SW480 (cell line): ENCODE measurements around the gene PIP4K2A.
A peak's percentile ranks its signal among the peaks of the same experiment; 100 is the strongest.
"Not testable (repeated sequence)": the region's sequence is repeated elsewhere in the genome, so short reads cannot be mapped to it uniquely, and the experiment has no call there.

Experiments used
- DNase-seq: peaks from one replicate; pipeline ENCODE4 v3.0.0-alpha.2; 2016; ENCODE audit warnings: low spot score

Gene PIP4K2A

DNA sequence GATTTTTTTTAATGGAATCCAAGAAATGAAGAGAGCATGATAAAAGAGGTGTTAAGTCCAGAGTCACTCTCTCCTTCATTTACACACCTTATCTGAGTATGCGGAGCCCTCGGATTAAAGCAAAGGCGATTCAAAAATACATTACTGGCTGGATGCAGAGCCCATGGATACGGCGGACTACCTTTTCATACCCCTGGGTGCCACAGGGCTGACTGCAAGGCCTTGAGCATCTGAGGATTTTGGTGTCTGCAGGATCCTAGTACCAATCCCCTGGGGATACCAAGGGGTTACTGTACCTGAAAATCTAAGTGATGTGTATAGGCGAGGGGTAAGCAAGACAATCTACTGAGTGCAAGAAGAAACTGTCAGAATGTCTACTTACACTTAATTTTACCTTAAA lies 20.5 kb downstream of the PIP4K2A start:
- no peak for DNase-seq

DNA sequence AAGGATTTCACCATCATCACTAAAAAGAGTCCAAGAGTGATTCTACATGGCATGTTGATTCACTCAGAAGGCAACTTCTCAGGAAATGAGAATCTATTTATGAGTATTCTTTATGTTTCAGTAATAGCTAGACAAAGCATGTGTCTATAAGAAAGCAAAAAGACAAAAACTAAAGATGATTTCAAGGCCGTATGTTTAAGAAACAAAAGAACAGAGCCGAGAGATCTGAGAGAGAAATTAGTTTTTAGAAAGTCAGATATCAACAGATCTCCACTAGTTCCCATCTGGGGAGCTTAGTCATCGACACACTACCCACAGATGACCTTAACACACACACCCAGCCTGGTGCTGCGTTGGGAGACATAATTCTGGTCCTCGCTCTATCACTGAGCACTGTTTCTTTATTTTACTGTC lies 21.0 kb downstream of the PIP4K2A start:
- no peak for DNase-seq

DNA sequence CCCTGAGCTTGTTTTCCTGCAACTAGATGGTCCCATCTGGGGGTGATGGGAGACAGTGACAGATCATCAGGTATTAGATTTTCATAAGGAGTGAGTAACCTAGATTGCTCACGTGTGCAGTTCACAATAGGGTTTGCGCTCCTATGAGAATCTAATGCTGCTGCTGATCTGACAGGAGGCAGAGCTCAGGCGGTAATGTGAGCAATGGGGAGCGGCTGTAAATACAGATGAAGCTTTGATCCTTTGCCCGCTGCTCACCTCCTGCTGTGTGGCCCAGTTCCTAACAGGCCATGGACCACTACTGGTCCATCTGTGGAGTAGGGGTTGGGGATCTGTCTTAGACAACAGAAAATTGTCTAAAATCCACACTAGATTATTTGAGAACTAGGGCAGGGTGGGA lies 22.3 kb downstream of the PIP4K2A start:
- DNase-seq = not testable (repeated sequence)

DNA sequence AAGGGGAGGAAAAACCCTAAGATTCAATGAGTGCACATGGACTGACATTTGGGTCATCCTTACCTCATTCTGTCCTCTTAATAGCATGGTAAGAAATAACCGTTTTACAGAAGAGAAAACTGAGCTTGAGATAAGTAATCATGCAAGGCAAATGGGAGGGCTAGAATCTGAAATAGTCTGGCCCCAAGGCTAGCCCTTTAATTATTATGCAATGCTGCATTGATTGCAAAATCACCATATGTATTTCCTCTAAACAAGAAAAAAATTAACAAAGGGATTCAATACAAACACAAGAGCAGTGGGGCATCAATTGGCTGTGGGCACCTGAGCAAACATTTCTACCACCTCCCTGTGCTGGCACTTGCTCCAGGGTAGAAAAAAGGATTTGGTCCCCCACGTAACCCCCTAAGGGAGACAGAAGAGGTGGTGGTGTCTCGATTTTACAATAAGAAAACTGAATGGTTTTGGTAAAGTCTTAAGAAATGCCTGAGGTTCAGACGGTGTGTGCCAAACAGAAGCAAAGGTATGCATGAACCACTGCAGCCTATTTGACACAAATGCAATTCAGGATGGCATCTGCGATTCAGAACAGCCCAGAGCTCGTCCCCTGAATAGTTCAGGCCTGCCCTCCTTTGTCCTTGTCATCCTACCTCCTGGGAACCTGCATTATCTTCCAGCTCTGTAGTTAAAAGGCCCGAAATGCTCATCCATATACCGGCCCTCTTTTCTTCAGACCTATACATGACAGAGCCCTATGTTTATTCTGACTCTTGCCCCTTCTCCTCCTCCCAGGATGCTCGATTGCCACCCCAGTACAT lies 23.6 kb downstream of the PIP4K2A start:
- DNase-seq = no peak

DNA sequence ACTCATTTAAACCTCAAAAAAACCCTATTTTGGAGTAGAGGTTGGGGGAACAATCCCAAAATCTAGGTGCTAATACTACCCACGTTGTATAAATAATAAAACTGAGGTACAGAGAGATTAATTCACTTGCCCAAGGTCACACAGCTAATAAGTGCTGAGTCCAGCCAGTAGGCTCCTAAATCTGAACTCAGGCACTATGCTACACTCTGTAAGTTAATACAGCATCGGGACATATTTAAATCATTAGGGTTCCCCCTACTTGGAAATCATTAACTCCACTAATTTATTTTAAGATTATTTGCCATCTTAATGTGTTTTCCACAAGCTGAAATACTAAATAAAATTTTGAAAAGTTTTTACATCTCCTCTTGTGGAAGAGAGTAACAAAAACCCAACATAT lies 24.2 kb downstream of the PIP4K2A start:
- DNase-seq = no peak

DNA sequence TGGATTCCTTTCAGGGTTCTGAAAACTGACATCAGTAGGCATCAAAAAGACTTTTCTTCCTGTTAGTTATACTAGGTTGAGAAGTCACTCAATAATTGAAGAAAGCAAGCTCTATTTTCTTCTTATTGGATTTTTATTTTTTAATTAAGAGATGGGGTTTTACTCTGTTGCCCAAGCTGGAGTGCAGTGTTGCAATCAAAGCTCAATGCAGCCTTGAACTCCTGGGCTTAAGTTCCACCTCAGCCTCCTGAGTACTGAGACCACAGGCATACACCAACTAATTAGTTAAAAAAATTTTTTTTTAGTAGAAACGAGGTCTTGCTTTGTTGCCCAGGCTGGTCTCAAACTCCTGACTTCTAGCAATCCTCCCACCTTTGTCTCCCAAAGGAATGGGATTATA lies 28.0 kb downstream of the PIP4K2A start:
- no peak for DNase-seq

DNA sequence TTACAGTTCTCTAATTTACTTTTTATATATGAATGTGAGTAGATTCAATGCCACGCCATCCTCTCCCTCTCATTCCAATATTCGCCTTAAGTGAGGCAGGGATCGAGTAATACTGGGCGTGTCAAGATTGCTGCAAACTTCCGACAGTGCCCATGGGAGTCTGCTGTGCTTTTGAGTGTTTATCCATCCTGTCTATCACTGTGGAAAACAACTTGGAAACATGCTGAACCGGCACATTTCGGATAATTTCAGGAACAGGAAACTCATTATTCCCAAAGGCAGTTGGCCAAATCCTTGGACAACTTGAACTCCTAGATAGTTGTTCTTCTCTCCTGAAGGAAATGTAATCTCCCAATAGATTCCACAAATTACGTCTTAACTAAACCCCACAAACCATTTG lies 28.5 kb downstream of the PIP4K2A start:
- DNase-seq = no peak

DNA sequence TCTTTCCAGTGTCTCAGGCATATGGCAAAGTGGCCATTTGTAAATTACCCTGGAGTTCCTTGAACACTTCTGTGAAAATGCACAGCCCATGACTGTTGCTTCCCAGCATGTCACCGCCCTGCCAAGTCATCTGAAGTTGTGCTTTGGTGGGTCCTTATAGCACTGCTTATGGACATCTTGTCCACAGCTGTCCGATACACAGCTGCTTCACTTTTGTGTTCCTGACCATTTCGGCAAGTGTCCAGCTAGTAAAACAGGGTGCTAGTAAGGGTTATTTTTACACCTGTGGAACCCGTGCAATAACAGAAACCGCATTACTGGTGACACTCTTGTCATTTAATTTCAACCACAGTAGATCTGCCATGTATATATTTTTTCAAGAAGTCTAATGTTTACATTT lies 29.7 kb downstream of the PIP4K2A start:
- no peak for DNase-seq

DNA sequence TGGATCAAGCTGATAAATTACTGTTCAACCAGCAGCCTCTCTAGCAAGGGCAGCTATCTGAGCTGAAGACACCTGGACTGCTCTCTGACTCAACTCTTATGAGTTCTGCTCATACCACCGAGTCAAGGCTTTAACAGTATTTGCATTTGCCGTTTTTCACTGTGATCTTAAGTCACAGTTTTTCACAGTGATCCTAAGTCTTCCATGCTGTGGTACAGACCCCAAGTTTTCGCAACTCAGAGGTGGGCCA lies 31.3 kb downstream of the PIP4K2A start:
- DNase-seq = no peak

DNA sequence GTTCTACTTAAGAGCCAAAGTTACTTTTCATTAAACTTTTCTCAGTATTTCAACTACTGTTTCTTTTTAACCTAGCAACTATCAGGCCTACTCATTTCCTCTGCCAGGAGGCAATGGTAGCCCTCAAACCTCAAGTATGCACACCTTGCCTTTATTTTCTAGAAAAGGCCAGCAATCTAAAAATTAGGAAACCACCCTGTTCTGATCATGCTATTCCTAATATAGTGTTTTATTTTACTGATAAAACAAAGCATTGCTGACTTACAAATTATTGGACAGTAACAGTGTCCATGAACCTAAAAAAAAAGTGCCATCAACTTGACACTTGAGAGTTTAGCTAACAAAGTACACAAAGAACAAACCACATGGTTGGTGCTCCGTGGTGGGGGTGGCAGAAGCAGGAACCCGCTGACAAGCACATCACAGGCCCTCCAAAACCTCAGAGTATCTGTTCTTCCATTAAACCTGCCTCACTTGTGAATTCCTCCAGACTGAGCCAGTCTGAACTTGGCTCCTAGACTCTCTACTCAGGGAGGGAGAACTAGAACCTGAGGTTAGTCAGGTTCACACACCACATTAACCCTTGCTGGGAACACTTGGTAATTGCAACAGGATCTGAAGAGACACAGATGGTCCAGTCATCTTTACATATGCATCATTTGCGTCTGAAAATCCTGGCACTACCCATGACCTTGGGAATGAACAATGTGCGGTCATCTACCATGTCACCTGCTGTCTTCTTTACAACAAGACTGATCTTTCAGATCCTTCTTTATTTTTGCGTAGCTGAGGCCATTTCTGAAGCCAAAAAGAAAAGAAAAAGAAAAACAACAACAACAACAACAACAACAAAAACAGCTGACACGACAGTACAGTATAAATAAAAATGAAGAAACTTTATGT lies 31.9 kb downstream of the PIP4K2A start:
- DNase-seq = peak; percentile 18

DNA sequence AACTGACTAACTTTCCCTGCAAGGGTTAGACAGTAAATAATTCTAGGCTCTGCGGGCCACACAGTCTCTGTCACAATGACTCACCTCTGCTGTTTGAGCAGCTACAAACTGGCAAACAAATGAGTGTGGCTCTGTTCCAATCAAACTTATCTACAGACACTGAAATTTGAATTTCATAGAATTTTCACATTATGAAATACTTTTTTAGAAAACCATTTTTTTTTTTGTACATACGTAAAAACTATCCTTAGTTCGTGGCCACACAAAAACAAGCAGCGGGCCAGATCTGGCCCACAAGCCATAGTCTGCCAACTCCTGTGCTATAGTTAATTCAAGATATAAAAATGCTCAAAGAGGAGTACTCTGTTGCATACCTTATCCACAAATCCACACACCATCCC lies 32.6 kb downstream of the PIP4K2A start:
- DNase-seq = peak; percentile 10

DNA sequence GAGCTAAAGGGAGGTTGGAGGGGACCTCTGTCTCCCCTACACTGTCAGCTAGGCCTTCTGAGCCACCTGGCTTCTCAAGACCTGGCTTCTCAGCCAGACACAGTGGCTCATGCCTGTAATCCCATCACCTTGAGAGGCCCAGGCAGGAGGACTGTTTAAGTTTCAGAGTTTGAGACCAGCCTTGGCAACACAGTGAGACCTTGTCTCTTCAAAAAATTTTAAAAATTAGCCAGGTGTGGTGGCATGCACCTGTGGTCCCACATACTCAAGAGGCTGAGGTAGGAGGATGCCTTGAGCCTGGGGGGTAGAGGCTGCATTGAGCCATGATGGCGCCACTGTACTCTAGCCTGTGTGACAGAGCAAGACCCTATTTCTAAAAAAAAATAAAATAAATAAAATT lies 33.1 kb downstream of the PIP4K2A start:
- no peak for DNase-seq

DNA sequence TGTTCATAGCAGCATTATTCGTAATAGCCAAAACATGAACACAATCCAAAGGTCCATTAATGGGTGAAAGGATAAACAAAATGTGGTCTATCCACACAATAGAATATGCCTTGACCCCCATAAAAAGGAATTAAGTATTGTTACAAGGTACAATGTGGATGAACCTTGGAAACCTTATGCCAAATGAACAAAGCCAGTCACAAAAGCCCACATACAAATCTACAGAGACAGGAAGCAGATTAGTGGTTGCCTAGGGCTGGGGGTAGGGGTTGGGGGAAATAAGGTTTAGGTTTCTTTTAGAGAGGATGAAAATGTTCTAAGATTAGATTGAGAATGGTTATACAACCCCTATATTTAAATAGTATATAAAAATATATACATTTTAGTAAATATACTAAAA lies 34.8 kb downstream of the PIP4K2A start:
- no peak for DNase-seq

DNA sequence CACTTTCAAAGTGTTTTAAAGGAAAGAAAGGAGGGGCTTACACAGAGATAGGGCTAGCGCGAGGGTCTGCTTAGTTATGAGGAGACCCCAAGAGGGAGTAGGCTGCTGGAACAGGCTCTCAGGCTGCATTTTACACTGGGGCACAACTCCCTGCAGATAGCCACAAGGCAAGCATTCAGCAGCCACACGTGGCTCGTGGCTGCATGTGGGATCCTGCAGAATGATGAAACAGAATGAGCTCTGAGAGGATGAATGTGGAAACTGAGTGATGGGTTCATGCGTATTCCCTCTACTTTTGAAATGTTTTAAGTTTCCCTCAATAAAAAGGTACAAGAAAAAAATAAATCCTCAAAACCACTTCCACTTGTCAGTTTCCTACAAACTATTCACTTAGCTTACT lies 37.0 kb downstream of the PIP4K2A start:
- DNase-seq = no peak

DNA sequence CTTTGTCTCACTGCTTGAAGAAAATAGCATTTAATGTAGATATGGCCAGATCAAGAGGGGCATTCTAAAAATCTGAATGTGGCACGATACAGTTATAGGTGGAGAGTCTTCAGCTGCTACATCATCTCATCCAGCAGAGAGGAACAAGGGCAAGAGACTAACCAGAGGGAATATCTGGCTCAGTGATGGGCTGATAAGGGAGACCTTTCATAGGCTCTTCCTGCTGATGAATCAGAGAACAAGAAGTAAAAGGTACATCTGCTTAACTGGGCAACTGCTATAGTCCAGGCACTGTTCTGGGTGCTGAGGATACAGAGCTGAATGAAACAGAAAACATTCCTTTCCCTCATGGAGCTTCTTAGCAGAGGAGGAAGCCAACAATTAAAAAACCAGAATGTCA lies 37.9 kb downstream of the PIP4K2A start:
- no peak for DNase-seq

DNA sequence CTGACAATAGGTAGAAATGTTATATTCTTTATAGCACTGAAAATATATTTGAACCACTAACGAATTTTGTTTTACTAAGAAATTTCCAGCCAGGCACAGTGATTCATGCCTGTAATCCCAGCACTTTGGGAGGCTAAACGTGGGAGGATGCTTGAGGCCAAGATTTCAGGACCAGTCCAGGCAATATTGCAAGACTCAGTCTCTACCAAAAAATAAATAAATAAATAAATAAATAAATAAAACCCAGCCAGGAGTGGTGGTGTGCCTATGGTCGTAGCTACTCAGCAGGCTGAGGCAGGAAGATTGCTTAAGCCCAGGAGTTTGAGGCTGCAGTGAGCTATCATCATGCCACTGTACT lies 39.8 kb downstream of the PIP4K2A start:
- no peak for DNase-seq

DNA sequence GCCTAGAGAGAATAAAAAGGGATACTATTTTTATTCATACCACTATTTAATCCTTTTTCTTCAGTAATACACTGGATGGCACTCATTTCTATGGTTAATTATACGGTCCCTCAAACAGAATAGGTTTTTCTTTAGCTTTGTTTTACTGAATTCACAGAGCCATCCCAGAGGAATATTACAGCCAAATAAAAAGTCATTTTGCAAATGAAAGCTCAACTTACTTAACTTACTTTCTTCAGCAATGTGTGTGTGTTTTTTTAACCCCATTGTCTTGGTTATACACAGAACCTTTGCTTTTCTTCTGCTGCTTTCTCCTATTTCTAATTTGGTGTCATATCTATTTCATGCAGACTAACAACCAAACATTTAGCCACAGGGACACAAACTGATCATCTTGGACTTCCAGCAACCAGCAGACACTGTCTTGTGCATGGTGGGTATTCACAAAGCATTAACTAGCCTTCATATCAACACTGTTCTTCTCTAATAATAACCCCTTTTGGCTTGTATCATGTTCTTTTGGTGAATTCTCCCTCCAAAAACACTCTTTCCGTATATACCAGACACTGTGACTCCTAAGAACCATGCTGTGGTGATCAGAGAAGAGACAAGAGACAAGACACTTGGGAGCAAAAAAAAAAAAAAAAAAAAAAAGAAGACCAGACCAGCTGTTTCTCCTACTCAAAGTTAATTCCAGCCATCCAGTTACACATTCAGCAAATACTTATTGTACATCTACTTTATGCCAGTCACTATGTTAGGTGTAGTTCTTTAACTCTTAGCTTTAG lies 40.4 kb downstream of the PIP4K2A start:
- no peak for DNase-seq

DNA sequence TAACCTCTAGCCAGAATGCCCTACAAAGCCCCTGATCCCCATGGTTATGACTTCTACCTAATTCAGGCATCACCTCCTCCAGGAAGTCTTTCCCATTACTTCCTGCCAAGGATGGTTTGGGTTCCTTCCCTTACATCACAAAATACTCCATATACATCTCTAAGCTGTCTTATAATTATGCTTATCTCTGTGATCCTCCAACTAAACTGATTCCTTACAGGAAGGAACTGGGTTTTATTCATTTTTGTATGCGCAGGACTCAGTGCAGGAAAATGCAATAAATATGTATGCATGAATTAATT lies 41.3 kb downstream of the PIP4K2A start:
- DNase-seq = no peak

DNA sequence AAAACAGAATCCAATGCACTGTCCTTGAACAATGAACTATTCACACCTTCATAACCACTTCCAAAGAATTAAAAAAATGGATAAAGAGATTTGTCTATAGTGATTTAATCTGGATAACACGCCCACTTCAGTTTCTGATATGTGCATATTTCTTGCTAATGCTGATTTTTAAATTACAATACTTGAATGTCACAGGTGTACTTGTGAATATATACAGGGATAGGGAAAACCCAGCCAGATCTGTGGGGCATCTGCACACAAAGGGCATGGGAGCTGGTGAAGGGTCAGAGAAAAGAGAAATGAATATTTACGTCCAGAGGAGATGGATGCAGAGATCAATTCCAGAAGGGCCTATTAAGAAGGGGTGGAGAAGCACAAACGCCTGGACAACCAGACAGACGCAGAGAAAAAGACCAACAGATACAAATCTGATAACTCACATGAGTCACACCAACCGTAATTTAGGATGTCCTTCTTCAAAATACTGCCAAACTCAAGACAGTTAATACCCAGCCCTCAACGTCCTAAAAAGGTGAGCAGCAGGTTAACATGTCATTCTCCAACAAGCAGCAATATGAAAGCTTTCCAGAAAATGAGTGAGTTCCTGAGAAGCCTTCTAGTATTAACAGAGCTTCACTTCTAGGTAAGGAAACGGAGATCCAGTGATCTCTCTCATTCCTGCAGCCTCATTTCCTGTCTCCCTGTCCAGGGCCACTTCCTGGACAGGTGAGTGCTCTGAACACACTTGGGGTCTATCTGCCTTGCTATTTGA lies 41.9 kb downstream of the PIP4K2A start:
- no peak for DNase-seq

DNA sequence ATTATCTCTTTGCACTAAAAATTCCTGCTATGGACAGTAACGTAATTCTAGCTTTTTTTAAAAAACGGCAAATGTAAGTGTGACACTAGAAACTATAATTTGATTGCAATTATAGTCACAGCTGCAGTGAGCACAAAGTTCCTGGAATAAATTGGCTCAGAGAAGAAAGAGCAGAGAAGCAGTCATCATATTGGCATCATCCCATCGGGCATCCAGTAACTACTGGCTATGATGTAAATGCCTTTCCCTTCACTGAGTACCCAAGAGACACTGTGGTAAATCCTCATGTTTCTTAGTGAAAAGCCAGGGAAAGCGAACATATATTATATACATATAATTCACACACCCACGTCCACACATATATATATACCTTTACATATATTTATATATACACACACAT lies 43.6 kb downstream of the PIP4K2A start:
- DNase-seq = no peak

DNA sequence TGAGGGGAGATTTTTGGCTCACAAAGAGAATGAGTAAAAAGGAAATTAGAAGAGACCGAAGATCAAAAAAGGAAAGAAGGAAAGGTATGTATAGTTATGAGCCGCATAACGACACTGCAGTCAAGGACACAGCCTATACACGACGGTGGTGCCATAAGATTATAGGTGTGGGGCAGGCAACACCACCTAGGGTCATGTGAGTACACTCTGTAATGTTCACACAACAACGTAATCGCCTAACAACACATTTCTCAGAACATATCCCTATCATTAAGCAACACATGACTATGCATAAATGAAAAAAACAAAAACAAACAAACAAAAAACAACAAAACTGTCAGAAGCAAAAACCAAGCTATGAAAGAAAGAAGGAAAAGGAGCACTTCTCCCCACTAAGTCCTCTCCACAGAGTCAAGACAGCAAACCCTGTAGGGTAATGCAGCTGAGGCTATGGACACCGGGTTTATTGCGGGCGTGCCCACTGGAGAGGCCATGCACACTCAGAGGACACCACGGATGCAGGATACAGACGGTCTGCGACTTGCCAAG lies 45.1 kb downstream of the PIP4K2A start:
- no peak for DNase-seq

DNA sequence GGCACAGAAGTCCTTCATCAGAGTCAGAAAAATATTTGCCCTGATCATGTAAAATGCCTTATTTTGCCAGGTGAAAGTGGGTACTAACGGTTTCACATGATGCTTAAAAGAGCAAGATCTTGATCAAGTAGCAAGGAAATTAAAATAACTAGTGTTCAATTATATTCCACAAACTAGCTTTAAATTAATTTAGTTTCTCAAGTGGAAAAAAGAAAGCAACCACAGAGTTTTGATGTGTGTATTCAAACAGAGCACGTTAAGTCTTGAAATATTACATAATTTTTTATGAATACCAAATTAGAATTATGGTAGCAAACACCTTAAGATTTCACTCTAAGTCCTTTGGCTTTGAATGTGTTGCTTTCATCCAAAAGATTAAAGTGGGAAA lies 47.3 kb downstream of the PIP4K2A start:
- no peak for DNase-seq
